Measurements from ENCODE around the gene JAK1. TPM values are rescaled to one million over a fixed set of nuclear protein-coding genes. Genes with fewer than 3 reads are reported as not detected.

The JAK1 gene
- total and polyA plus RNA-seq, 2 of the 8 experiments (the other 6 are each of a cell fraction or from before 2014, with no cell fraction given) = 7.8 to 24.5 TPM

GRCh38 chr1:64877598-64877997 lies 88.8 kb downstream of the JAK1 start:
- H3K4me2 ChIP-seq (ENCODE audit: insufficient read depth in 1 of 2, low read depth in 2 of 2, low read length in 2 of 2) = no peak overlapping the region; a peak in 1 of 4 replicates
- no peak overlapping the region for H3K56ac ChIP-seq (replicated peaks; ENCODE audit: insufficient read length, low read depth, low read length)
- no peak for DNase-seq (ENCODE audit: low read depth in 1 of 2, low spot score in 2 of 2)
- FAIRE-seq = no peak
- H3K27ac ChIP-seq (ENCODE audit: low read depth, low read length) = no peak overlapping the region
- no peak overlapping the region for H2BK15ac ChIP-seq (ENCODE audit: low read length)
- H2AK5ac ChIP-seq (ENCODE audit: low read depth, low read length) = no peak overlapping the region
- H3K14ac ChIP-seq (ENCODE audit: insufficient read length) = no peak overlapping the region
- no peaks in the 10 kb centered on the region for H4K20me1 ChIP-seq (replicated peaks in 1 of 2; ENCODE audit: control insufficient read depth in 1 of 2, insufficient read depth in 2 of 2, low read length in 2 of 2)
- no peak overlapping the region for H4K5ac ChIP-seq (ENCODE audit: insufficient read length, low read depth, low read length)
- no peak overlapping the region for H4K8ac ChIP-seq (ENCODE audit: extremely low read depth, insufficient read depth, low read length)
- no peak overlapping the region for H3K9ac ChIP-seq (replicated peaks in 1 of 4; ENCODE audit: extremely low read depth in 1 of 4, low read depth in 3 of 4, low read length in 3 of 4)
- no peak overlapping the region for H2BK5ac ChIP-seq (ENCODE audit: low read depth, low read length)
- H3K23ac ChIP-seq (ENCODE audit: insufficient read length) = no peak overlapping the region
- H4K91ac ChIP-seq (replicated peaks; ENCODE audit: insufficient read length, low read length) = no peak overlapping the region
- H3K79me1 ChIP-seq (ENCODE audit: low read depth, low read length) = no peaks in the 10 kb centered on the region
- peaks cover 0 to 3% (median 1%) of the 10 kb centered on the region in 4 experiments; a peak in 2 of 7 replicates for H3K4me1 ChIP-seq (replicated peaks in 1 of 4; ENCODE audit: control insufficient read depth in 3 of 4, insufficient read depth in 4 of 4, low read length in 3 of 4)
- WGBS, 2 experiments (ENCODE audit: extremely low coverage in 1 of 2, insufficient coverage in 1 of 2, insufficient read length in 1 of 2, insufficient replicate concordance in 2 of 2, low coverage in 1 of 2, low lambda C conversion rate in 2 of 2, missing lambda C conversion rate in 1 of 2) = 81% methylated on average over 1 of the region's 1 CpG; no CpG with 5 or more reads in 1 of the 2 experiments
- H2BK20ac ChIP-seq (ENCODE audit: low read length) = no peak overlapping the region
- H3K79me2 ChIP-seq (ENCODE audit: control insufficient read depth in 1 of 2, insufficient read depth in 2 of 2, low read length in 2 of 2) = no peaks in the 10 kb centered on the region
- POLR2A ChIA-PET (ENCODE audit: partially characterized antibody) = interaction anchor here (0.6 to 1.7 kb wide), 3 partner anchors 88 to 197 kb away, joined by 3 read pairs; partner anchors contain the start of gene JAK1
- no peak overlapping the region for H3K18ac ChIP-seq (ENCODE audit: extremely low read depth, low read length)
- H3K23me2 ChIP-seq (ENCODE audit: low read depth, low read length) = no peaks in the 10 kb centered on the region
- no peaks in the 10 kb centered on the region; a peak in 1 of 8 replicates for H3K36me3 ChIP-seq (ENCODE audit: control insufficient read depth in 2 of 4, insufficient read depth in 4 of 4, low read length in 3 of 4)
- H2AFZ ChIP-seq (ENCODE audit: low read length) = no peak overlapping the region
- CTCF ChIA-PET (ENCODE audit: partially characterized antibody) = interaction anchor here (0.6 to 1.4 kb wide), 5 partner anchors 10 to 359 kb away, joined by 3 to 6 read pairs (median 3); no protein-coding TSS in a partner anchor
- no peaks in the 10 kb centered on the region for H3K9me3 ChIP-seq (ENCODE audit: insufficient read depth in 2 of 2, low read depth in 1 of 2, low read length in 1 of 2)
- no peak overlapping the region for H2BK120ac ChIP-seq (replicated peaks; ENCODE audit: low read depth, low read length)
- no peak overlapping the region for H3K4me3 ChIP-seq (ENCODE audit: extremely low read depth in 1 of 4, insufficient read depth in 2 of 4, low read depth in 3 of 4, low read length in 4 of 4)
- no peak overlapping the region for H3K4ac ChIP-seq (replicated peaks; ENCODE audit: insufficient read length, low read depth, low read length)
- H3K27me3 ChIP-seq (replicated peaks in 1 of 4; ENCODE audit: control insufficient read depth in 3 of 4, extremely low read depth in 1 of 4, insufficient read depth in 3 of 4, low read length in 3 of 4) = no peaks in the 10 kb centered on the region
- H2BK12ac ChIP-seq (ENCODE audit: low read depth, low read length) = no peak overlapping the region
- TF ChIP-seq MAX (IDR thresholded peaks at IDR 0.05) (no peak), JUND (IDR thresholded peaks at IDR 0.05; ENCODE audit: low read length) (no peak), KDM1A (IDR thresholded peaks at IDR 0.05; ENCODE audit: borderline replicate concordance, low read length) (no peak), SIN3A (conservative IDR thresholded peaks at IDR 0.05 in 1 of 2, IDR thresholded peaks at IDR 0.05 in 1 of 2; ENCODE audit: low read depth in 1 of 2, low read length in 2 of 2) (no peak), SIRT6 (IDR thresholded peaks at IDR 0.05; ENCODE audit: low read length) (no peak), POLR2A (IDR thresholded peaks at IDR 0.05; ENCODE audit: control extremely low read depth in 1 of 2, low read depth in 2 of 2, low read length in 2 of 2) (no peak), CBX5 (IDR thresholded peaks at IDR 0.05; ENCODE audit: low read depth, low read length) (no peak), EZH2 (IDR thresholded peaks at IDR 0.05; ENCODE audit: low read depth, low read length, severe bottlenecking) (no peak), POLR2AphosphoS5 (IDR thresholded peaks at IDR 0.05; ENCODE audit: low read depth, low read length) (no peak), CHD2 (IDR thresholded peaks at IDR 0.05; ENCODE audit: low read length) (no peak), NRF1 (IDR thresholded peaks at IDR 0.05; ENCODE audit: low read depth, low read length) (no peak), CTCF (IDR thresholded peaks at IDR 0.05; ENCODE audit: control extremely low read depth in 1 of 3, insufficient read depth in 1 of 3, low read depth in 1 of 3, low read length in 3 of 3) (no peak)

All from H1 (cell line).